GM19372 (cell line): ENCODE results near the gene MAD1L1.

ENCODE experiments used
- ATAC-seq: cut with Tn5 transposase; IDR thresholded peaks from one replicate; pipeline ENCODE4 v1.9.1; 2021; ENCODE audit warnings: mild to moderate bottlenecking, low read depth, moderate library complexity; ENCODE audit not compliant: unreplicated experiment

The MAD1L1 gene

DNA sequence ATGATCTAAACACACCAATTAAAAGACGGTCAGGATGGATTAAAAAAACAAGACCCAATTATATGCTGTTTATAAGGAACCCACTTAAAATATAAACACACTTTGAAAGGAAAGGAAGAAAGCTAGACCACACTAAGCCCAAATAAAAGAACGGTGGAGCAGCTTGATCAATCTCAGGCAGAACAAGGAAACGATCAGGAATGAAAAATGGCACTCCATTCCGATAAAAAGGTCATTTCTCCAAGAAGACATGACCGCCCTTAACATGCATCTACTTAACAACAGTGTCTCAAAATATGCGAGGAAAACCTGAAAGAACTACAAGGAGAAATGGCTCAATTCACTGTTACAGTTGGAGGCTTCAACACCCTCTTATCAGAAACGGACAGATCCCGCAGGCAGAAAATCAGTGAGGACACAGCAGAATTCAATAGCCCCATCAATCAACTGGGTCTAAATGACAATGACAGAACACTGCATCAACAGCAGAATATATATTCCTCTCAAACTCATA is 210.0 kb downstream of the MAD1L1 start:
- ATAC-seq, result no peak

DNA sequence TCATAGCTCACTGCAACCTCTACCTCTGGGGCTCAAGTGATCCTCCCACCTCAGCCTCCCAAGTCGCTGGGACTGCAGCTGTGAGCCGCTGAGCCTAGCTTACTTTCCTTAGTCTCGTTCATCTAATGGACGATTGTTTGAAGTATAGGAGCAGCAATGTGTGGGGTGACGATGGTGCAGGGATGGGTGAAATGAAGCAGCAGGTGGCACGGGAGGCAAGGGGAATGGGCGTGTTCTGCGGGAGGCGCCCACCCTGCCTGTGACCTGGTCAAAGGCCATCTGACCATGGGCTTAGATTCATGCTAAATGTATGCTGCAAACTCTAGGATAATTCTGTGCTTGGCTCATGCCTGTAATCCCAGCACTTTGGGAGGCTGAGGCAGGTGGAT is 210.7 kb downstream of the MAD1L1 start:
- no peak for ATAC-seq

DNA sequence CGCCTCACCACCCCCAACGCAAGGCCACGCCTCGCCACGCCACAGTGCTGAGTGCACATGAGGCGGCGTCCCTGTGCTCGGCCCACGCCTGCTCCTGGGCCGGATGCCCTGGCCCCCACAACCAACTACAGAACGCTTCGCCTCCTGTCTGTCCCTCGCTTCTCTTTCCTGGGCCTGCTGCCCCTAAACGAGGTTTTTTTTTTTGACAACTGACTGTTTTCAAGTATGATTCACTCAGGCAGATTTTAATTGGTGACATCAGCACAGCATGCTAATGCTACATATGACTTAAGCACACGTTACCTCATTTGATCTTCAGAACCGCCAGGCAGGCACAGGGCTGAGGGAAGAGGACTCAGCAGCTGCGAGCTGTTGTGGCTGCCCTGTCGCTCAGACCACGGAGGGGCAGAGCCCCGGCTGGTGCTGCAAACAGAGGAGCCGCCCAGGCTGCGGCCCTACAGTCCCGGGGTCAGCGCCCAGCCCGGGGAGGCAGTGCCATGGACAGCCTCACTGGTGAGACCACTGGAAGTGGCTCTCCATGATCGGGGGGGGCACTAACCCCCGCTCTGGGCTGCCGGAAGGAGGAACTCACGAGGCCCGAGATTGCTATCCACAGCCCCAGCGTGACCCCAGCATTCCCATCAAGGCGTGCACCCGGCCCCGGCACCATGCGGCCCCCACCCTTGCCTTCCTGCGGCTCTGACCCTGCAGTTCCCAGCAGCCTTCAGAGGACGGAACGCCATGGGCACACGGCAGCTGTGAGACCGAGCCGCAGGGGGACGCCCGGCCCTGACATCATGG is 212.8 kb downstream of the MAD1L1 start:
- no peak for ATAC-seq

DNA sequence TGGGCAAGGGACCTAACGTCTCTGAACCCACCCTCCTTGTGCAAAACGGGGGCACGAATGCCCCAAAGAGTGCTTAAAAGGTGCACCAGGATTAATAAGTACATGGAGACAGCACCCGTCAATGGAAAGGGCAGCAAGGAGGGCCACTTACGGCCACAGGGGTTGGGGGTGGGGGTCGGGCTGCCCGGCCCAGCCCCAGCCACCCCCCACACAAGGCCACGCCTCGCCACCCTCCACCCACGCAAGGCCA is 213.4 kb downstream of the MAD1L1 start:
- ATAC-seq, result no peak

DNA sequence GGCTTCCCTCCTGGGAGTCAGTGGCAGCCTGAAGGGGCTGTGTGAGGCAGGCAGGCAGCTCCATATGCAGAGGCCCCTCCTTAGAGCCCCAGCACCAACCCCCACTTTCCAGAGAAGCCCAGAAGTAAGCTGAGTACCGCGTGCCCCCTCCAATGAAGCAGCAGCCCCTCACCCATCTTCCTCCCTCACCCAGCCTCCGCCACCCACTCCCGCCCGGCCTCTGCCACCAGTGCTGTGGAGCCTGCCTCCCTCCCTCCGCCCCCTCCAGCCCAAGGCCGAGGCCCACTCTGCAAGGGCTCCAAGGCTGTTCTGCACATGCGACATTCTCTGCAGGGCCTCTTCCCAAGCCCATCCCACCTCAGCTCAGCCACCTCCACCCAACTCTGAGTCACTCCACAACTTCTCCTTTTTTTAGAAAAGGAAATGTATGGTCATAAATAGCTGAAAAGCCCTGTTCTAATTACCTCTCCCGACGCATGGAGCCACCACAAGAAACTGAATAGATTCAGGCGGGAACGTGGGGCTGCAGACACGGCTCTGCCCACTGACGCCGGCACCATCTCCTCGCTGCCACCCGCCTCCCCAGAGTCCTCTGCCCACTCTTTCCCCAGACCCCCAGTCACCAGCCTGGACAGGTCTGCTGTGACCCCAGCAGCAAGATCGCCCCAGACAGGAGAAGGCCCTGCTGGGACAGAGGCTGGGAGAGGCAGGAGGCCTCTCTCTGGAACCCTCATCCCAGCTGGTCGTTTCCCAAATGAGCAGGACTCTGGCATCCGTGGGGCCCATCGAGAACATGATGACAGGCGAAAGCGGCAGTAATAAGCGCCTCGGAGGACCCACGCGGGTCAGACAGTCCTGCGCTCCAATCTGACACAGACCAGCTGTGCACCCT is 213.9 kb downstream of the MAD1L1 start:
- ATAC-seq, result no peak

DNA sequence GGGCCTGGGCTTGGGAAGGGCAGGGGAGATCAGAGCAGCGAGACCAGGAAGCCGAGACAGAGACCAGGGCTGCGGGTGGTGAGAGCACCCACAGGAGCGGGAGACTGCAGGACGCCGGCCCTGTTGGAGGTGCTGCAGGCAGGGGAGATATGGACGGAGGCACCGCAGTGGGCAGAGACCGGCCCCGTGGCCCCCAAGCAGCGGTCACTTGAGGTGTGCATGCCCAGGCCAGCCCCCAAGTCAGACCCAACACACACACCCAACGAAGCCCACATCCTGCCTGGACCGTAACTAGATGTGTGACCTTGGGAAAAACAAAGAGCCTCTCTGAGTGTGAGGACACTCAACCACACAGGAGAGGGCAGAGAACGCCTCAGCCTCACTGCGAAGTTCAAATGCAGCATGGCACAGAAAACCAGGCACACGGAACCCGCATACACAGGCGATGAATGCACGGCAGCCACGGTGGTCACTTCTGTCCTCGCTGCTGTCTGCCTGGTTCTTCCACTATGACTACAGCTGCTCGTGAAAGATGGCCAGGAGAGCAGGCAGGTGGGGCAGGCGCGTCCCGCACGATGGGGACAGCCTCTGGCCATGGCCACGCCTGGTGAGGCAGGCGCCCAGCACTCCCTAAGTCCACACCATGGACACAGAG is 214.7 kb downstream of the MAD1L1 start:
- ATAC-seq, result no peak

DNA sequence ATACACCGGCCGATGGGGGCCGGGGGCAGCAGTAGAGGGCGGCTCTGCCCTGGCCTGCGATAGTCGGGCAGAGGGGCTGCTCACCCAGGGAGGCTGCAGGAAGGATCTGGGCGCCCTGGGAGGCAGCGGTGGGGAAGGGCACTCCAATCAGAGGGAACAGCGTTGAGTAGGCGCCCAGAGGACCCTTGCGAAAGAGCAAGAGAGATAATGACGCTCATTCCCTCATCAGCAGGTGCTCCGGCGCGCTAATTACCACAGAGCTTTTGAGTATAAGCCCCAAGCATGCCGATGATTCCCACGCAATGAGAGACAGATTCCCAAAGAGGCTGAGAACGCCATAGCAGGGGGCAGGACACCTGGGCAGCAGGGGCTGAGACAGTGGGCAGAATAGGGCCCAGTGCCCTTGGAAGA is 215.3 kb downstream of the MAD1L1 start:
- ATAC-seq, result no peak

DNA sequence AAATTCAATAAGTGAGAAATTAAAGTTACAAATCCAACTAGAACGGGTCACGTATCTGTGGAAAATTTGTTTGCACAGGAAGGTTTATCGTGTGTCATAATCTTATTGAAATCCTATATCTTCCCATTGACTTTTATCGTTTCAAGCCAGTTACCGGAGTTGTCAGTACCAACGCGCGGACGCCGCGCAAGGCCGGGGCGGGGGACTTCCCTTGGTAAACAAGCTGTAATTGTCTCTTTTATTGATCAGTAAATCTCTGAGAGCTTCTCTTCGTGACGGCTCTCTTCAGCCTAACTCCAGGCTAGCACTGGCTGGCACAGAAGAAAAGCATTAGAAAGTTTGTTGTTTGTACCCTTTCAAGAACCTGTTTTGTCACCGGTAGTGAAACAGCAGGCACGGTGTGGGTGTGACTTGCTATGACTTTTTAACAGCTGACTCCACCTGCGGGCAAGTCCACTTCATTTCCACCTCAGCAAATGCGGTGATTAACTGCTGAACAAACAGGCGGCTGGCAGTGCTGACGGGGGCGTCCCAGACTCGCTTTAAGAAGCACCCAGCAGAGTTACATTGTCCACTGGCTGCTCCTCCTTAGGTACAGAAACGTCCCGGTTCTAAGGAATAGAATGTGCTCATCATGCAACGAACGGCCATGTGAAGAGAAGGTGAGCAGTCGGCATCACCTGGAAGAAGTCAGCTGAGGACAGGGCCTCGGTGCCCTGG is 215.8 kb downstream of the MAD1L1 start:
- ATAC-seq, result no peak

DNA sequence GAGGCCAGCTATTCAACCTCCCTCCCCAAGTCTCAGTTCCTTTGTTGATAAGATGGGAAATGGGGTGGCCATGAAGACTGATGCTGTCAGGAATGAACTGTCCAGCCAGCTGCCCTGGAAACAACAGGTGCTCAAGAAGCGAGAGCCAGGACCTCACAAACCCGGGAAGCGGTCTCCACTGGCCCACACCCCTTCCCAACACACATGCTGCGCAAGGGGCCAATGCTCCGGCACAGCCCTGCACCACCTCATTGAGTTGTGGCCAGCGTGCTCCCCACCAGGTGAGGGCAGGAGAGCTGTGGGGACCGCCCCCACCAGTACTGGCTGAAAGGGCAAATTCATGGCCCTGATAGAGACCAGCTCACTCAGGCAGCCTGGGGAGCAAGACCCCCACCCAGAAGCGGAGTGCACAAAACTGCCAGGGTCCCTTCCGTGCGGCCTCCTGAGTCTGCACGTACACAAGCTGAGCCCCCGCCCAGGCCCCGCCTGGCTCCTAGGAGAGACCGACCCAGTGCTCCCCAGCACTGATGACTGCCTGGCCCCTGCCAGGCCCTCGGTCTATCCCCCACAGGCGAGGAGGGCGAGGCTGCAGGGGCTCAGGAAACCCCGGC is 216.6 kb downstream of the MAD1L1 start:
- no peak for ATAC-seq

DNA sequence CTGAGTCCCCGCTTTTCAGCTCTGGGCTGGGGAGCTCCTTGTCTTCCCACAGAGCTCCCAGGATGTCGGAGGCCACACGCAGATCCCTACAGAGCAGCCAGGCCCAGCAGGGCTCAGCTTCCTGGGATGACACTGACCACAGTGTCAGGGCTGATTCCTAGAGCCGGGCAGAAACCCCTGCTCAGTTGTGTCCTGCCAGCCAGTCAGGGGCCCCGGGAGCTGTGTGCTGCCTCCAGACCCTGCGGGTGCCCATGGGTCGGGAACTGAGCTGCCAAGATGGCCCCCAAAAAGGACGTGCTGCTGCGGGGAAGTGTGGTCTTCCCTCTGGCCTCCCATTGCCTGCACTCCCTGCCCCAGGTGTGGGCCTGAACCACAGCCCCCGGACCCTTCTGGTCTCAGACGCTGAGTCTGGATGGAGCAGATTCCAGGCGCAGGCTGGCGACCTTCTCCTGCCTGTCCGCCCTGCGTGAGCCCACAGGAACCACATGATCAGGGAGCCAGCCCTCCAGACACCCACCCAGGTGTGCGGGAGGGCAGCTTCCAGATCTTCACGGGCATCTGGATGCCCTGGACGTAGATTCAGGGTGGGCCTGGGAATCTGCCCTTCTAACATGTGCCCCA is 217.4 kb downstream of the MAD1L1 start:
- ATAC-seq, result no peak

DNA sequence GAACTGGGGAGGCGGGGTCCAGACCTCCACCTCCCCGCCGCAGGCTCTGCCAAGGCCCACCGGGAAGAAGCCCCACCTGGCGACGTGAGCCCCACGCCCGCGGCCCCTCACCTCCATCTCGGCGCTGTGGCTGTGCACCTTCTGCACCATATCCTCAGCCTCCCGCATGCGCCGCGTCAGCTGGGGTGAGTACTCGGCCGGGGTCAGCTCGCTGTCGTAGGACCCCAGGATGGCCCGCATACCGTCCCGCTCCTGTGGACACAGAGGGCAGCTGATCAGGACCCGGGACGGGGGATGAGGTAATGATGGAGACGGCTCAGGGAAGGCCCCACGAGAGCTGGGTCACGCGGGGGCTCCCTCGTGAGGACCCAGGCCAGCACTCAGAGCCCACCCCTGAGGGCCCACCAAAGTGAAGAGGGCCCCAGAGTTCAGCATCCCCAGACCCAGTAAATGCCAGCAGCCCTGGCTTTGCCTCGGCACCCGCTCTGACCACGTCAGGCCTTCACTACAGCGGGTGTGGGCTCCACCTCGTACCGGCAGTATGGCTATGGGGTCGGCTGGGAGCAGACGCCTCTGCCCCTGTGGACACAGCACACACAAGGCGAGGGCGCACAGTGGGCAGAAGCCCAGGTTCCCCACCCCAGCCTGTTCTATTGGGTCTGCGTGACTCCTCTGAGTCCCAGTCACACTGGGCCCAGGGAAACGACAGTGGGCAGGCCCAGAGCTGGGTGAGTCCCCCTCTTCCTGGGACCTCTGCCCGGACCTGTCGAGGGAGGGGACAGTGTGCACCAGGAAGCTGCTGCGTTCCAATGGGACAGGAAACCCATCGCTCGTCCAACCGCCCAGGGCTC is 218.1 kb downstream of the MAD1L1 start:
- no peak for ATAC-seq

DNA sequence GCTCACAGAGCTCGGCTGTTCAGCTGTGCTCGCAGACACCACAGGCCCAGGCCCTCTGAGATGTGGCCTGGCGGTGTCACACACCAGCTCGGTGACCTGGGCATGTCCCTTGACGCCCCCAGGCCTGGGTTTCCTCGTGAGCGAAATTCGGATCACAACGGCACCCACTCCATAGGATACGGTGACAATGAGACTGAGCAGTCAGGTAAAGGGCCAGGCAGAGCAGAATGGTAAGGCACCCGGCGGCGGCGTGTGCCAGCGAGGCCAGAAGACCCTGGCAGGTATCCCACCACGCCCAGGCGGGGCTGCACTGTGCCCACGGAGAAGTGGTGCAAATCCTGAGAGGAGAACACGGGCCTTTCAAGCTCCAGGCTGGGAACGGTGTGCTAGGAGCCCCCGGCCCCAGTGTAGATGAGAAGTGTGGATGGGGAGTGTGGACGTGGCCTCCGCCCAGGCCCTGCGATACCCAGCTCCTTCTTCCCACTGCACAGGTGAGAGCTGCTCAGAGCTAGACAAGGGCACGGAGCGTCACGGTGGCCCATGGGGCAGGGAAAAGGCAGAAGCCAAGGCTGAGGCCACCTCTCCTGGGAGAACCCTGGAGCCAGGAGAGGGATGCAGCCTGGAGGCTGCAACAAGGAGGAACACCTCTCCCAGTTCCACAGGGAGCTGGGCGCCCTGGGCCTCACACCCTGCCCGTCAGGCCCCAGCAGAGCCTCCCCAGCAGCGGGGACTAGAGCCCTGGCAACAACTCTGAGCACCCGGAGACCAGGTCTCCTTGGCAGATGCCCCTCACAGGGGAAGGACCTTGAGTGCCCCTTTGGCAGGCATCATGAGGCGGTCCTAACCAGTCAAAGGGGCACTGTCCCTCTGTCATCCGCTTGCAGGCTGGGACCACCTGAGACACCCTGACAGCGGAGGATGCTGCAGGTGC is 219.1 kb downstream of the MAD1L1 start:
- no peak for ATAC-seq

DNA sequence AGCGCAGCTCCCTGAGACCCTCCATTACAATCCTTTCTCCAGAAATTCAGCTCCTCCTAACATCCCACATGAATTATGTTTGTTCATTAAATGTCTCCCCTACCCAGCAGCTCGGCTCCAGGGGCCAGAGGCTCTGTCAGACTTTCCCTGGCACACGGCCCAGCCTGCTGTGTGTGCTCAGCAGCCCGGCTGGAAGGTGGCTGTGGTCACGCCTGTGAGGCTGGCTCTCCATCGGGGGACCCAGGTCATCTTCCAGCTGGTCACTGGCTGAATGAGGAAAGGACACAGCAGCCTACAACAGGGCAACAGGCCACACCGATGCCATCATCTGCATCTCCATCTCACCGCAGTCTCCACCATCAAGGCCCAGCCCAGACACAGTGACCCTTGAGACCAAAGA is 219.8 kb downstream of the MAD1L1 start:
- no peak for ATAC-seq

DNA sequence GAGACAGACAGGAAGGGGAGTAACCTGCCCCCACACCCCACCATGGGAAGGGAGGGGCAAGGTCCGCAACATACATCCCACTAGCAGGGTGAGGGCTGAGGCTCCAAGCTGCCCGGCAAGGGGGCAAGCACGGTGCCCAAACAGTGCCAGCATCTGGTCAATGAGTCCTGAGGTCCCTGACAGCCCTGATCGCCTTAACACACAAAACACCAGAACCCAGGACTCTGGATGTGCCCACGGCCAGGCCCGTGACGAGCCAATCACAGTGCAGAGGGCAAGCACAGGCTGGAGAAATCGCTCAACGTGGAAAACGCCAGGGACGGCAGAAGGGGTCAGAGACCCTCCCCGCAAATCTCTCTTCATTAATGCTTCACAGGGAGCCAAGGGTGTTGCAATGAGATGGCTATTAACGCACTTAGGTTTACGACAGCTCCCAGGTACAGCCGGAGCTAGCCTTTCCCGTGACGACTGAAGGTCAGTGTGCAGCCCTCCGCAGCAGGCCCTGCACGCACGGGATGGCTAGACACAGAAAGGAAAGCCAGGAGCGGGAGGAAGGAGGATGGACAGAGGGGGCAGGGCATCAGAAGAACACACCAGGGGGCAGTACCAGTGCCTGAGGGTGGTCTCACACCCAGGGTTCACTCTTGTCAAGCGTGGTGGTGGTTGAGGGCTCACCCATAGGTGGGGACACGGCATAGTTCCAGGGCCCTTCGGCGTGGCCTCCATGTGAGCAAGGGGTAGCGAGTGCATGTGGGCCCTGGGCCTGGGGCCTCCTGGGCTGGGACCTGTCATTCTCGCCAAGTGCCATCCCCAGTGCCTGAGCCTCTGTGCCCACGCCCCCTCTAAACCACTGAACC is 220.5 kb downstream of the MAD1L1 start:
- no peak for ATAC-seq

DNA sequence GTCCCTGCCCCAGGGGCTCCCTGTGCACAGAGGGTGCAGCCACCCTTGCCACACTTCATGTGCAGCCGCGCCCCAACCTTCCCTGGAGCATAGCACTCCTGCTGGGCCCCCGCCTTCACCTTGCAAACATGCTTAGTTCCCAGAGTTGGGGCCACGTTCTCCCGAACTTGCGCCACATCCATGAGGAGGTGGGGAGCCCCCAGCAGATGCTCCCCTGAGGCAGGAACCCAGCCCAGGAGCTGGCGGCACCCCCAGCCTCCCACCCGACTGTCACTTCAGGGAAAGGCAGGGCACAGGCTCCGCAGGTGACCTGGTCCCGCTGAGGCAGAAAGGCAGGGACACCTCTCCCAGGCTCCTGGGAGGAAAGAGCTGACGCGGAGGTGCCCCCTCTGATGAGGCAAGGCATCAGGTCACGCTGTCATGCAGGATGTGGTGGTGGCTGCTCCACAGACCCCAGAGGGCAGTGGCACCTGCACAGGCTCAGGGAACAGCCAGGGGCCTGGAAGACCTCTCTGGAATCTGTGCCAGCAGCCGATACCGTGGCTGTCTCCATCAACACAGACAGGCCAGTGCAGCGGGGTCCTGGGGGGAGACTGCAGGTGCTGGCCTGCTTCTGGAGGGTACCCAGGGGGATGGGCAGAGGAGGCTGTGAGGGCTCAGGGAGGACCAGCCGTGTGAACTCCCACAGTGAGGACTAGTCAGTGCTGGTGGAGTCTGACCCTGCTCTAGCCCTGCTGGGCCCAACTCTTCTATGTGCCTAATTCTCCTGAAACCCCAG is 221.3 kb downstream of the MAD1L1 start:
- no peak for ATAC-seq

DNA sequence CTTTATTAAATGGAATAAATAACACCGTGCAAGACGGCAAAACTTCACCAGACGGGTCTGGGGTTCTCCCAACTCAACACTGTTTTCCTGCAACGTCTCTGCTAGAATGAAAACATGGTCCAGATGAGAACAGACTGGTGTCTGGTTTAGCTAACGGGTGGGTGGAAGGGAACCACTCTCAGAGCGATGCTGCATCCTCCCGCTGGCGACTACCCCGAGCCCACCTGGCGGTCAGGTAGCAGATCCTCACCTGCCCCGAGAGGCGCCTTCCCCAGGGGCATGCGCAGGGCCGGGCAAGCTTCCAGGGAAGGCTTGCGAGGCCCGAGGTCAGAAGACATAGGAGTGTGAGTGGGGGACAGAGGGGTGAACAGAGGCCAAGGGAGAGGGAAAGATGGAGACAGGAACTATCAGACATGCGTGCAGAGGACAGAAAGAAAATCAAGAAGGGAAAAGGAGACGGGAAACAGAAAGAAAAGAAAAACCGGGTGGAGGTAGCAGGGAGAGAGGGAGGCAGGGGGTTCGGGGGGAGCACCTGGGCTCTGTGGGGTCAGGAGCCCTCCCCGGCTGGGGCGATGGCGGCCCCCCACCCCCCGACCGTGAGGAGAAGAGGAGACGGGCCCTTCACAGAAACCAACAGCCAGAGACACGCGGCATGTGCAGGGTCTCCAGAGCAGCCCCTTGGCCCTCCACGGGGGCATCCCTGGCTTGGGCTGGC is 222.0 kb downstream of the MAD1L1 start:
- no peak for ATAC-seq
